ENCODE measurements around the gene VRTN. TPM values are rescaled to one million over a fixed set of nuclear protein-coding genes. Genes with fewer than 3 reads are reported as not detected.

The VRTN gene
- total RNA-seq, 2 donors from 2014 or later, result not detected

DNA sequence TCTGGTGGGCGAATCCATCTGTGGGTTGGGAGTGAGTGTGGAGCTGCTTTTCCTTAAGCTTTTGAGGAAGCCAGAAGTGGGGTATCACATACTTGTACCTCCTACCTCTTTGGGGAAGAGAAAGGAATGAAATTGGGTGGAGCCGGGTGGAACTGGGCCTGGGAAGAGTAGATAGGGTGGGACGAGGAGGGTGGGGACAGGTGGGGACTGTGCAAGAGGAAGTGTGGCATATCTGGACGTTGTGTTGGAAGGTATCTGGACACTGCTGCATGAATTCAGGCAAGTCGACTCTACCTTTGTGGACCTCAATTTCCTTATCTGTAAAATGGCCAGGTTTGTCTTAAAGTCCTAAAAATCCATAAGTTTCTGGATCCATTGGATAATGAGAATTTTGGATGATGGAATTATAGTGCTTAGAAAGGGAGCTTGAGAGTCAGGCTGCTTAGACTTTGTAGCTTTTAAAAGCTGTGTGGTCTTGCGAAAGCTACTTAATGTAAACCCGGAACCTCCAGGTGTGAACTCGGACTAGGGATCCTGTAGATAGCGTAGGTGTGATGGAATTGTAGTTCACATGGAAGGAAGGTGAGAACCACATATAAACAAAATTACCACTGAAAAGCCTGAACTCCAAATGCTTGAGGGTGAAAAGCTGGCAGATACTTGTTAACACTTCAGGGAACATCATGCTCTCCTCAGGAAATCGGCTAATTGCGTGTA is 2.1 kb downstream of the VRTN start:
- H3K27ac ChIP-seq, result no peak overlapping the region
- no peak for DNase-seq (ENCODE audit: low spot score)
- TF ChIP-seq, protein P1, sequence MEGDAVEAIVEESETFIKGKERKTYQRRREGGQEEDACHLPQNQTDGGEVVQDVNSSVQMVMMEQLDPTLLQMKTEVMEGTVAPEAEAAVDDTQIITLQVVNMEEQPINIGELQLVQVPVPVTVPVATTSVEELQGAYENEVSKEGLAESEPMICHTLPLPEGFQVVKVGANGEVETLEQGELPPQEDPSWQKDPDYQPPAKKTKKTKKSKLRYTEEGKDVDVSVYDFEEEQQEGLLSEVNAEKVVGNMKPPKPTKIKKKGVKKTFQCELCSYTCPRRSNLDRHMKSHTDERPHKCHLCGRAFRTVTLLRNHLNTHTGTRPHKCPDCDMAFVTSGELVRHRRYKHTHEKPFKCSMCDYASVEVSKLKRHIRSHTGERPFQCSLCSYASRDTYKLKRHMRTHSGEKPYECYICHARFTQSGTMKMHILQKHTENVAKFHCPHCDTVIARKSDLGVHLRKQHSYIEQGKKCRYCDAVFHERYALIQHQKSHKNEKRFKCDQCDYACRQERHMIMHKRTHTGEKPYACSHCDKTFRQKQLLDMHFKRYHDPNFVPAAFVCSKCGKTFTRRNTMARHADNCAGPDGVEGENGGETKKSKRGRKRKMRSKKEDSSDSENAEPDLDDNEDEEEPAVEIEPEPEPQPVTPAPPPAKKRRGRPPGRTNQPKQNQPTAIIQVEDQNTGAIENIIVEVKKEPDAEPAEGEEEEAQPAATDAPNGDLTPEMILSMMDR (IDR thresholded peaks at IDR 0.05), result no peak
- no peaks in the 10 kb centered on the region for H3K27me3 ChIP-seq
- no peaks in the 10 kb centered on the region for H3K4me1 ChIP-seq
- H3K36me3 ChIP-seq, result no peaks in the 10 kb centered on the region
- H3K4me3 ChIP-seq, result no peak overlapping the region
- H3K9me3 ChIP-seq, result no peaks in the 10 kb centered on the region

DNA sequence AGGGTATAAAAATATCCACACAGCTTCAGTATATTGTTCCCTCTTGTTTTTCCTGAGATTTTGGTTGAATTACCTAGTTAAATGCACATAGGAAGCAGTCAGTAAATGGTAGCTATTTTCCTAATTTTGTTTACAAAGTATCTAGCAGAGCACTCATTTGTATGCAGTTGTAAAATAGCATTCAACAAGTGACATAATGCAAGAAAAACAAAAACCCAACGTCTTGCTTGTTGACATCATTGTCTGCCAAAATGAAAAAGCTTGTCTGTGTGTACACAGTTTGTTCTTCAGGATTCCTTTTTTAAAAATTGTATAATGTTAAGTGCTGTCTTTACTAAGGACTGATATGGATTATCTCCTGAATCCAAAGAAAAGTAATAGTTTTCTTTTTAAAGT is 2.7 kb downstream of the VRTN start:
- no peak for DNase-seq (ENCODE audit: low spot score)
- no peaks in the 10 kb centered on the region for H3K9me3 ChIP-seq
- no peak overlapping the region for H3K4me3 ChIP-seq
- TF ChIP-seq, protein P1 (IDR thresholded peaks at IDR 0.05), result no peak
- H3K4me1 ChIP-seq, result no peaks in the 10 kb centered on the region
- no peaks in the 10 kb centered on the region for H3K36me3 ChIP-seq
- H3K27me3 ChIP-seq, result no peaks in the 10 kb centered on the region
- H3K27ac ChIP-seq, result no peak overlapping the region

DNA sequence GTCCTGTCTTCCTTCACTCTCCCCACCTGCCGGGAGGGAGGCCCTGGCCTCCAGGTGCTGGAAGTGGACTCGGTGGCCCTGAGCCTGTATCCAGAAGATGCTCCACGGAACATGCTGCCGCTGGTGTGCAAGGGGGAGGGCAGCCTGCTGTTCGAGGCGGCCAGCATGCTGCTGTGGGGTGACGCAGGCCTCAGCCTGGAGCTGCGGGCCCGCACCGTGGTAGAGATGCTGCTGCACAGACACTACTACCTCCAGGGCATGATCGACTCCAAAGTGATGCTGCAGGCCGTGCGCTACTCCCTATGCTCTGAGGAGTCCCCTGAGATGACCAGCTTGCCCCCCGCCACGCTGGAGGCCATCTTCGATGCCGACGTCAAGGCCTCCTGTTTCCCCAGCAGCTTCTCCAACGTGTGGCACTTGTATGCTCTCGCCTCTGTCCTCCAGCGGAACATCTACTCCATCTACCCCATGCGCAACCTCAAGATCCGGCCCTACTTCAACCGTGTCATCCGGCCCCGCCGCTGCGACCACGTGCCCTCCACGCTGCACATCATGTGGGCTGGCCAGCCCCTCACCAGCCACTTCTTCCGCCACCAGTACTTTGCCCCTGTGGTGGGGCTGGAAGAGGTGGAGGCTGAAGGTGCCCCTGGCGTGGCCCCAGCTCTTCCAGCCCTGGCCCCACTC is 8.8 kb downstream of the VRTN start:
- Histone ChIP-seq H3K4me1 (no peaks in the 10 kb centered on the region), H3K4me3 (no peak overlapping the region), H3K36me3 (no peaks in the 10 kb centered on the region), H3K9me3 (no peaks in the 10 kb centered on the region), H3K27ac (no peak overlapping the region), H3K27me3 (no peaks in the 10 kb centered on the region)
- TF ChIP-seq, protein P1 (IDR thresholded peaks at IDR 0.05), result no peak
- DNase-seq (ENCODE audit: low spot score), result no peak

DNA sequence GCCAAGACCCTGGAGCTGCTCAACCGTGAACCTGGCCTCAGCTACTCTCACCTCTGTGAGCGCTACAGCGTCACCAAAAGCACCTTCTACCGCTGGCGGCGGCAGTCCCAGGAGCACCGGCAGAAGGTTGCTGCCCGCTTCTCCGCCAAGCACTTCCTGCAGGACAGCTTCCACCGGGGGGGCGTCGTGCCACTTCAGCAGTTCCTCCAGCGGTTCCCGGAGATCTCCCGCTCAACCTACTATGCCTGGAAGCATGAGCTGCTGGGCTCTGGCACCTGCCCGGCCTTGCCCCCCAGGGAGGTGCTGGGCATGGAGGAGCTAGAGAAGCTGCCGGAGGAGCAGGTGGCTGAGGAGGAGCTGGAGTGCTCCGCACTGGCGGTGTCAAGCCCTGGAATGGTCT is 9.3 kb downstream of the VRTN start:
- H3K4me3 ChIP-seq, result no peak overlapping the region
- no peak for DNase-seq (ENCODE audit: low spot score)
- no peaks in the 10 kb centered on the region for H3K36me3 ChIP-seq
- H3K9me3 ChIP-seq, result no peaks in the 10 kb centered on the region
- no peaks in the 10 kb centered on the region for H3K27me3 ChIP-seq
- peaks cover 0 to 3% of the 10 kb centered on the region in 2 donors for H3K4me1 ChIP-seq
- TF ChIP-seq, protein P1 (IDR thresholded peaks at IDR 0.05), result no peak
- H3K27ac ChIP-seq, result no peak overlapping the region

DNA sequence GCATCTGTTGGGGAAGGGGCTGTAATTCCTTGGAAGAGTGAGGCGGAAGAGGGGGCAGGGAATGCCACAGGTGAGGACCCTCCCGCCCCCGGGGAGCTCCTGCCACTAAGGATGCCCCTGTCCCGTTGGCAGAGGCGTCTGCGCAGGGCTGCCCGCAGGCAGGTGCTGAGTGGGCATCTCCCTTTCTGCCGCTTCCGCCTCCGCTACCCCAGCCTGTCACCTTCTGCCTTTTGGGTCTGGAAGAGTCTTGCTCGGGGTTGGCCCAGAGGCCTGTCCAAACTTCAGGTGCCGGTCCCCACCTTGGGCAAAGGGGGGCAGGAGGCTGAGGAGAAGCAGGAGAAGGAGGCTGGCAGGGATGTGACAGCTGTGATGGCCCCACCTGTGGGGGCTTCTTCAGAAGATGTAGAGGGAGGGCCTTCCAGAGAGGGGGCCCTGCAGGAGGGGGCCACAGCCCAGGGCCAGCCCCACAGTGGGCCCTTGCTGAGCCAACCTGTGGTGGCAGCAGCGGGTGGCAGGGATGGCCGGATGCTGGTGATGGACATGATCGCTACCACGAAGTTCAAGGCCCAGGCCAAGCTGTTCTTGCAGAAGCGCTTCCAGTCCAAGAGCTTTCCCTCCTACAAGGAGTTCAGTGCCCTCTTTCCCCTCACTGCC is 10.0 kb downstream of the VRTN start:
- no peak overlapping the region for H3K27ac ChIP-seq
- H3K27me3 ChIP-seq, result no peaks in the 10 kb centered on the region
- no peaks in the 10 kb centered on the region for H3K36me3 ChIP-seq
- TF ChIP-seq, protein P1 (IDR thresholded peaks at IDR 0.05), result no peak
- H3K9me3 ChIP-seq, result no peaks in the 10 kb centered on the region
- H3K4me3 ChIP-seq, result no peak overlapping the region
- H3K4me1 ChIP-seq, result peaks cover 0 to 4% of the 10 kb centered on the region in 2 donors
- no peak for DNase-seq (ENCODE audit: low spot score)

All from right atrium auricular region (tissue), 2 donors.